ENCODE results near the gene DOK7. TPM values are rescaled to one million over a fixed set of nuclear protein-coding genes. Genes with fewer than 3 reads are reported as not detected.
"Not testable (repeated sequence)": the region's sequence is repeated elsewhere in the genome, so short reads cannot be mapped to it uniquely, and the experiment has no call there.

The DOK7 gene
- total RNA-seq, 1 donor = not detected

DNA sequence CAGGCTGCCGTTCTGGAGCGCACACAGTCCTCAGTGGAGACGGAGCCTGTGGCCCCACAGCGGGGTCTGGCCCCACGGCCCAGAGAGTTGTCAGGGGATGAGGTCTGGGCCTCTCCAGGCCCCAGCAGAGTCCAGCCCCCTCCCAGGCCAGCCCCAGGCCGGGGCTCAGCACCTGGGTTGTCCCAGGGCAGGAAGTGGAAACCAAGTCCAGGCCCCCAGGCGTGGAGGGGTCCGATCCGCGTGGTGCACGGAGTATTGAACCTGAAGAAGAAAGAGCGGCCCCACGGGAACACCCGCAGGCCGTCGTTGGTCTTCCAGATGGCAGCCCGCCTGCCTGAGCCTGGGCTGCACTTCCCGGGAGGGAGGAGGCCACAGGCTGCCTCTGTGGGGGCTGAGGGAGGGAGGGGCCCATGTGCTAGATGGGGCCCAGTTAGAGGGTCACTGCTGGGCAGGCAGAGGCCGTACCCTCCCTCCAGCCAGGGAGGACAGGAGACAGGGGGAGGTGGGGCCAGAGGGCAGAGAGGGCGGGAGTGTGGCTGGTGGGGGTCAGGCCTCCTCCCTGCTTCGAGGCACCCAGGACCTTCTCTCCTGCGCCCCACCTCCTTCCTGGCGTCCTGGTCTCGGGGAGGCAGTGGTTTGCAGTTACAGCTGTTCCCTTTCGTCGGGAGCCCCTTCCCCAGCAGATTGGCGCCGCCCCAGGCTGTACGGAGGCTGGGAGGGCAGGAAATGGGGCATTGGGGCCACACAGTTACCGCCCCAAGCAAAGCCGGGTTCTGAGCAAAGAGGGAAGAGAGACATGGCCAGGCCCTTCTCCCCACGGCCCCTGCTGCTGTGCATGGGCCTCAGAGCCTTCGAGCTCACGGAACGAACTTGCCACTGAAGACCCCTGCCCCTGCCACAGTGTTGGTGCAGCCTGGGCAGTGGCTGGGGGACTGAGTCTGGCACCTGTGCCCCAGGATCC is 13.3 kb upstream of the DOK7 start:
- H3K4me3 ChIP-seq (ENCODE audit: low read depth, low read length) = no peak overlapping the region
- TF ChIP-seq, protein P1, sequence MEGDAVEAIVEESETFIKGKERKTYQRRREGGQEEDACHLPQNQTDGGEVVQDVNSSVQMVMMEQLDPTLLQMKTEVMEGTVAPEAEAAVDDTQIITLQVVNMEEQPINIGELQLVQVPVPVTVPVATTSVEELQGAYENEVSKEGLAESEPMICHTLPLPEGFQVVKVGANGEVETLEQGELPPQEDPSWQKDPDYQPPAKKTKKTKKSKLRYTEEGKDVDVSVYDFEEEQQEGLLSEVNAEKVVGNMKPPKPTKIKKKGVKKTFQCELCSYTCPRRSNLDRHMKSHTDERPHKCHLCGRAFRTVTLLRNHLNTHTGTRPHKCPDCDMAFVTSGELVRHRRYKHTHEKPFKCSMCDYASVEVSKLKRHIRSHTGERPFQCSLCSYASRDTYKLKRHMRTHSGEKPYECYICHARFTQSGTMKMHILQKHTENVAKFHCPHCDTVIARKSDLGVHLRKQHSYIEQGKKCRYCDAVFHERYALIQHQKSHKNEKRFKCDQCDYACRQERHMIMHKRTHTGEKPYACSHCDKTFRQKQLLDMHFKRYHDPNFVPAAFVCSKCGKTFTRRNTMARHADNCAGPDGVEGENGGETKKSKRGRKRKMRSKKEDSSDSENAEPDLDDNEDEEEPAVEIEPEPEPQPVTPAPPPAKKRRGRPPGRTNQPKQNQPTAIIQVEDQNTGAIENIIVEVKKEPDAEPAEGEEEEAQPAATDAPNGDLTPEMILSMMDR (IDR thresholded peaks at IDR 0.05; ENCODE audit: insufficient read depth, low read length) = no peak
- no peak for DNase-seq (ENCODE audit: low read depth)

DNA sequence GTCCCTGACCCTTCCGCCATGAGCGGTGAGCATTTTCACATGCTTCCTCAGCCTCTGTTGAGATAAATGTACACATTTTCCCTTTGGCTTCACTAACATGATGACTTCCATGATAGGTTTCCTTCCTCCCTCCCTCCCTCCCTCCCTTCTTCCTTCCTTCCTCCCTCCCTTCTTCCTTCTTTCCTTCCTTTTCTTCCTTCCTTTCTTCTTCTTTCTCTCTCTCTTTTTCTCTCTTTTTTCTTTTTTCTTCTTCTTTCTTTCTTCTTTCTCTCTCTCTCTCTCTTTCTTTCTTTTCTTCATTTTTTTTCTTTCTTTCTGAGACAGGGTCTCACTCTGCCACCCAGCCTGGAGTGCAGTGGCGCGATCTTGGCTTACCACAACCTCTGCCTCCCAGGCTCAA is 12.5 kb upstream of the DOK7 start:
- no peak for DNase-seq (ENCODE audit: low read depth)
- TF ChIP-seq, protein P1 (IDR thresholded peaks at IDR 0.05; ENCODE audit: insufficient read depth, low read length) = no peak

DNA sequence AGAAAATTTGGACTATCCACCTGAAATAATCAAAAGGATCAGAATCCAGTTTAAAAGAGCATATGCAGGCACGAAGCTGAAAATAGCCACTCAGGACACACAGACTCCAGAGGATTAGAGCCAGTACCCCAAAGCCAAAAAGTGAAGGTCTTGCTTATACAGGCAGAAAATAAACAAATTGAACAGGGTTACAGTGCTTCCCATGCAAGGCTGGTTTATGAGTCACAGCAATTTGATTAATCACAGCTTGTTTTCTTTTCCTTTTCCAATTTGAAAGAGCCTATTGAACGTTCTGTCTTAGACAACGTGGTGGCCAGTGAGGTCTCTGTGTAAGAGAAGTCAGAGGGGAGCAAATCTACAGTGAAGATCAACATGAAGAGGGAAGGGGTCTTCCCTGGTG is 11.2 kb upstream of the DOK7 start:
- TF ChIP-seq, protein P1 (IDR thresholded peaks at IDR 0.05; ENCODE audit: insufficient read depth, low read length) = no peak
- no peak overlapping the region for H3K4me3 ChIP-seq (ENCODE audit: low read depth, low read length)
- DNase-seq (ENCODE audit: low read depth) = peak; percentile 55

More for the DNA sequence above, 12.5 kb upstream of the DOK7 start:
- H3K4me3 ChIP-seq (ENCODE audit: low read depth, low read length) = no peak overlapping the region

- no peak overlapping the region for H3K4me3 ChIP-seq (ENCODE audit: low read depth, low read length)
- no peak for DNase-seq (ENCODE audit: low read depth)
- TF ChIP-seq, protein P1 (IDR thresholded peaks at IDR 0.05; ENCODE audit: insufficient read depth, low read length) = peak; percentile 25
Measured at GRCh38 chr4:3452376-3452775, 10.7 kb upstream of the DOK7 start.

GRCh38 chr4:3455596-3455995 is 7.5 kb upstream of the DOK7 start:
- not testable (repeated sequence) for DNase-seq (ENCODE audit: low read depth); H3K4me3 ChIP-seq (ENCODE audit: low read depth, low read length)

DNA sequence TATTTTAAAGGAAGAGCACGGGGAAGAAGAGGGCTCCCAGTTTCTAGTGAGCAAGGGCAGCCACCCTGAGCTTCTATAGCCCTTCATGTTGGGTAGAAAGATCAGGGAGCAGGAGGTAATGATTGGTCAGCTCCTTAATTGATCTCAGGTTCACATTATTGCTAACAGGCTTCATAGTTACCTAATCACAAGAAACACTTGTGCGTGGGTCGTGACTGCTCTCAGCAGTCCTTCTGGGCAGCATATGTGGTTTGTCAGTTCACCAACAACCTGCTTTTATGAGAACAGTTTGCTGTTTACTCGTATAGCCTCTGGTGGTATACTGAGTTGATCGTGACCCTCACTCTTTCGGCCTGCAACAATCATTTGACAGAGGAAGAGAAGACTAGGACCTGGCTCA is 4.7 kb upstream of the DOK7 start:
- TF ChIP-seq, protein P1 (IDR thresholded peaks at IDR 0.05; ENCODE audit: insufficient read depth, low read length) = no peak
- DNase-seq (ENCODE audit: low read depth) = no peak
- no peak overlapping the region for H3K4me3 ChIP-seq (ENCODE audit: low read depth, low read length)

DNA sequence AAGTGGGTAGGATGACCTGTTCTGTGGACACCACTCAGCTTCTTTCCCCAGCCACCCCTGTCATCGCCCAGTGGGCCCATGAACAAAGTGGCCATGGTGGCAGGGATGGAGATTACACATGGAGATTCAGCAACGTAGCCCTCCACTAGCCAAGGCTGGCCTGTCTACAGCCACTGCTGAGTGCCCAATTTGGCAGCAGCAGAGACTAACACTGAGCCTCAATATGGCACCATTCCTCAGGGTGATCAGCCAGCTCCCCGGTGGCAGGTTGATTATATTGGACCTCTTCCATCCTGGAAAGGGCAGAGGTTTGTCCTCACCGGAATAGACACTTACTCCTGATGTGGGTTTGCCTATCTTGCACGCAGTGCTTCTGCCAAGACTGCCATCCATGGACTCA is 4.0 kb upstream of the DOK7 start:
- not testable (repeated sequence) for DNase-seq (ENCODE audit: low read depth)

DNA sequence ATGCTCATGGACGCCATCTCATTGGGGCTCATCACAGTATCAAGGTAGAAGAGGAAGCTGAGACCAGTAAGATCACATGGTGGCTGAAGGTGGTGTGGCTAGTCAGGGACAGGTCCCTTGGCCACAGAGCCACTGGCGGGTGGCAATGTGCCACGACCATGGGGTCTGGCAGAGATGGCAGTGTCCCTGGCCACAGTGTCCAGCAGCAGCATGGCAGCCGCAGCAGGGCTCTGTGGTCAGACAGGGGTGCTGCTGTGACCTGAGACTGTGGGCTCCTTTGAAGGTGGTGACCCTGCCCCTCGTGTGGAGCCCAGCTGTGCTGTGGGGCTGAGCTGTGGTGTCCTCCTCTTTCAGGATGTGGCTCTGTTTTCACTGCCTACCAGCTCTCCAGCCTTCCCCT is 2.2 kb upstream of the DOK7 start:
- H3K4me3 ChIP-seq (ENCODE audit: low read depth, low read length) = no peak overlapping the region
- DNase-seq (ENCODE audit: low read depth) = no peak
- TF ChIP-seq, protein P1 (IDR thresholded peaks at IDR 0.05; ENCODE audit: insufficient read depth, low read length) = no peak

More for the DNA sequence above, 4.0 kb upstream of the DOK7 start:
- not testable (repeated sequence) for H3K4me3 ChIP-seq (ENCODE audit: low read depth, low read length)

Measured in fibroblast of the aortic adventitia (primary cell).